Measurements from ENCODE around the gene KIF2C.
"Not testable (repeated sequence)": the region's sequence is repeated elsewhere in the genome, so short reads cannot be mapped to it uniquely, and the experiment has no call there.

The KIF2C gene

GRCh38 chr1:44806704-44807363, 67.2 kb downstream of the KIF2C start, which contains the start of gene DYNLT4:
Gene DYNLT4 (minus strand): TSS chr1:44807351. CDS start chr1:44806668, 683 bp downstream.
- in situ Hi-C loops (cut with MboI; ENCODE audit: low pct_unique_long_range_greater_than_20kb, low sequenced_read_pairs), result no loop called here
- DNase-seq, result no peak

GRCh38 chr1:44807364-44808062, 67.9 kb downstream of the KIF2C start:
- DNase-seq, result peak; percentile 97
- in situ Hi-C loops (cut with MboI; ENCODE audit: low pct_unique_long_range_greater_than_20kb, low sequenced_read_pairs), result no loop called here

GRCh38 chr1:44808063-44808937, 68.7 kb downstream of the KIF2C start, which contains the start of gene BTBD19:
Gene BTBD19 (plus strand): TSS chr1:44808523. CDS start chr1:44808821, 298 bp downstream.
- DNase-seq, result peak; percentile 71

GRCh38 chr1:44808938-44809917, 69.6 kb downstream of the KIF2C start:
- DNase-seq, result peak; percentile 92
- in situ Hi-C loops (cut with MboI; ENCODE audit: low pct_unique_long_range_greater_than_20kb, low sequenced_read_pairs), result no loop called here

More at GRCh38 chr1:44808063-44808937, 68.7 kb downstream of the KIF2C start, which contains the start of gene BTBD19:
- in situ Hi-C loops (cut with MboI; ENCODE audit: low pct_unique_long_range_greater_than_20kb, low sequenced_read_pairs), result no loop called here

- no peak for DNase-seq
- in situ Hi-C loops (cut with MboI; ENCODE audit: low pct_unique_long_range_greater_than_20kb, low sequenced_read_pairs), result no loop called here
Observed at GRCh38 chr1:44810101-44810761, 70.6 kb downstream of the KIF2C start.

GRCh38 chr1:44810762-44811105, 71.1 kb downstream of the KIF2C start:
- DNase-seq; in situ Hi-C loops (cut with MboI; ENCODE audit: low pct_unique_long_range_greater_than_20kb, low sequenced_read_pairs): not testable (repeated sequence)

- in situ Hi-C loops (cut with MboI; ENCODE audit: low pct_unique_long_range_greater_than_20kb, low sequenced_read_pairs), result no loop called here
- DNase-seq, result no peak
Observed at GRCh38 chr1:44811234-44811633, 71.6 kb downstream of the KIF2C start.

GRCh38 chr1:44812822-44813543, 73.3 kb downstream of the KIF2C start:
- in situ Hi-C loops (cut with MboI; ENCODE audit: low pct_unique_long_range_greater_than_20kb, low sequenced_read_pairs), result no loop called here
- no peak for DNase-seq

GRCh38 chr1:44815926-44816325, 76.3 kb downstream of the KIF2C start:
- in situ Hi-C loops (cut with MboI; ENCODE audit: low pct_unique_long_range_greater_than_20kb, low sequenced_read_pairs); DNase-seq: not testable (repeated sequence)

- in situ Hi-C loops (cut with MboI; ENCODE audit: low pct_unique_long_range_greater_than_20kb, low sequenced_read_pairs), result no loop called here
- no peak for DNase-seq
Observed at GRCh38 chr1:44817307-44817706, 77.7 kb downstream of the KIF2C start.
